Psoas muscle (tissue), 8 donors: Measurements from ENCODE around the gene CAPN14. TPM values are rescaled to one million over a fixed set of nuclear protein-coding genes. Genes with fewer than 3 reads are reported as not detected.

Experiments
- ATAC-seq, 4 donors: fragments of 200-7000 bp; cut with Tn5 transposase; one replicate each; pipeline ENCODE4 v1.9.1; 2020; ENCODE audit warnings: moderate library complexity in 3 of 4, mild to moderate bottlenecking in 2 of 4
- DNase-seq, 2 donors: peaks; one replicate each; pipeline ENCODE4 v3.0.0-alpha.2; 2020
- H3K27ac ChIP-seq: fragments of 200-600 bp; one replicate; pipeline ENCODE4 v1.8.0; 2022
- H3K27me3 ChIP-seq, 3 donors: fragments of 200-600 bp in 1 of 3; one replicate each; pipeline versions ENCODE4 v1.6.1 to v1.8.0; 2013 to 2022; ENCODE audit warnings: low read length in 2 of 3, mild to moderate bottlenecking in 2 of 3, moderate library complexity in 1 of 3; ENCODE audit not compliant: insufficient read depth in 3 of 3
- H3K36me3 ChIP-seq, 2 donors: fragments of 200-600 bp in 1 of 2; one replicate each; pipeline versions ENCODE4 v1.6.1 to v1.8.0; 2013 to 2022; ENCODE audit warnings: low read depth in 1 of 2, mild to moderate bottlenecking in 1 of 2, moderate library complexity in 1 of 2; ENCODE audit not compliant: insufficient read depth in 1 of 2
- H3K4me1 ChIP-seq: fragments of 200-600 bp; one replicate; pipeline ENCODE4 v1.8.0; 2022
- H3K4me3 ChIP-seq: fragments of 200-600 bp; one replicate; pipeline ENCODE4 v1.8.0; 2022; ENCODE audit warnings: mild to moderate bottlenecking
- H3K9me3 ChIP-seq: fragments of 200-600 bp; one replicate; pipeline ENCODE4 v1.8.0; 2022
- WGBS, 3 donors: extraction: QIAGEN DNeasy Blood & Tissue Kit; methylation state at CpG; one replicate each; pipeline versions ENCODE4 v1.1.6 to v1.1.7; 2013; 5-methylcytosine and 5-hydroxymethylcytosine counted together
- intact Hi-C, 2 donors: fragments of 100-400 bp; cut with DNase I; formaldehyde crosslinking; loops; one replicate each; pipeline versions ENCODE4 v1.11.0 to v1.14.2; 2022
- polyA plus RNA-seq, 3 donors: library from polyadenylated mRNA; stranded (reverse); fragments of 200-250 nt; gene quantifications; one replicate each; pipeline ENCODE4 v1.2.3, GENCODE V29; 2013
- total RNA-seq, 4 donors: library from RNA; stranded (reverse); fragmentation: NEBNext Ultra II Directional in 2 of 4; extraction: Animal tissue kit (Norgen Biotek cat#: 25700) in 2 of 4; gene quantifications; one replicate each; pipeline versions ENCODE4 v1.2.1 to v1.2.4, GENCODE V29; 2021 to 2023
- TF ChIP-seq, protein P1 (sequence below): fragments of 200-600 bp; IDR thresholded peaks from one replicate; pipeline ENCODE4 v1.8.0; 2022; ENCODE audit warnings: antibody characterized with exemption
- donor health status: healthy with polysubstance abuse.
- donor health status: DM: no; HTN: no; CAD: no; lungs with moderate emphysema.
- donor health status: Bipolar disorder and iron deficiency.
- donor health status: healthy.
- donor health status: DM: yes; HTN: yes; CAD: no.
- donor health status: DM: no; HTN: no; CAD: no.
- donor health status: DM: no; HTN: no; CAD: no.
- donor health status: DM: yes; HTN: yes; CAD: no.

The CAPN14 gene
- total and polyA plus RNA-seq, 7 donors: 0.01 to 0.13 (median 0.03) TPM; not detected in 3

DNA sequence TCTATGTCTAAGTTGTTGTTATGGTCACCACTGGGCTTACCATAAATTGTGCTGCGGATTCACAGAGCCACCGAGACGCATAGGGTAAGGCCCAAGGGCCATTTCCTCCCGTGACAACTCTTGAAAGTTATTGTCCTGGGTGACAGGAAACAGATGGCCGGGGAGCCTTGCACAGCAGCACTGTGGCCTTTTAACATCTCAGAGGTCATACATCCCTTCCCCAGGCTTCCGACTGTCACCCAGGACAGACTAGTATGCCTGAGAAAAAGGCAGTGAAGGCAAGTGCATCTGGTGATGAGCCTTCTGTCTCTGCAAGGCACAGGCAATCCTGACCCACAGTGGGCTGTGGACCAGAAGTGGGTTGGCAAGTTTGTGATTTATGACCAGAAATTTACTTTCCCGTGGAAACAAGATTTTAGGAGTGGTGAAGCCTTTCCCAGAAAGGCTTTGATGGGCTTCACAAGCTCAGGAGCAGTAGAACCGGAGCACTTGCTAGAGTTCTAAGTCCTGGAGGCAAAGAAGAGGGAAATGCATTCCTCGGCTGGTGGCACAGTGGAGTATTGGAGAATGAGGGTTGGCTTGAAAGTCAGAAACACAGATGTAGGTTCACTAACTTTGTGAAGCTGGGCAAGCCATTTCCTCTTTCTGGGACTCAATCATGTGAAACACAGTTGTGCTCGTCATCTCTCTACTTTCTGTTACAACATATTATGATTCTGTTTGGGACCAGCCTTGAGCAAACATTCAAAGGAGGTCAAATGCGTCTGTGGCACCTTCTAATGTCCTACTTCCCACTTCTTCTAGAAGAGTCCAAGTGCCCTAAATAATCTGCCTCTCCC lies 2.0 kb upstream of the CAPN14 start:
- 47 to 51% (median 48%) methylated on average over 11 of the region's 11 CpGs for WGBS, 3 donors
- H3K4me3 ChIP-seq: no peak overlapping the region
- DNase-seq (no peak), ATAC-seq (no peak)
- no peaks in the 10 kb centered on the region for H3K36me3 ChIP-seq
- H3K27ac ChIP-seq: no peak overlapping the region
- intact Hi-C loops: no loop called here
- no peaks in the 10 kb centered on the region for H3K4me1 ChIP-seq
- H3K27me3 ChIP-seq: peaks cover 0 to 10% (median 0%) of the 10 kb centered on the region in 3 donors
- H3K9me3 ChIP-seq: no peaks in the 10 kb centered on the region
- TF ChIP-seq, protein P1, sequence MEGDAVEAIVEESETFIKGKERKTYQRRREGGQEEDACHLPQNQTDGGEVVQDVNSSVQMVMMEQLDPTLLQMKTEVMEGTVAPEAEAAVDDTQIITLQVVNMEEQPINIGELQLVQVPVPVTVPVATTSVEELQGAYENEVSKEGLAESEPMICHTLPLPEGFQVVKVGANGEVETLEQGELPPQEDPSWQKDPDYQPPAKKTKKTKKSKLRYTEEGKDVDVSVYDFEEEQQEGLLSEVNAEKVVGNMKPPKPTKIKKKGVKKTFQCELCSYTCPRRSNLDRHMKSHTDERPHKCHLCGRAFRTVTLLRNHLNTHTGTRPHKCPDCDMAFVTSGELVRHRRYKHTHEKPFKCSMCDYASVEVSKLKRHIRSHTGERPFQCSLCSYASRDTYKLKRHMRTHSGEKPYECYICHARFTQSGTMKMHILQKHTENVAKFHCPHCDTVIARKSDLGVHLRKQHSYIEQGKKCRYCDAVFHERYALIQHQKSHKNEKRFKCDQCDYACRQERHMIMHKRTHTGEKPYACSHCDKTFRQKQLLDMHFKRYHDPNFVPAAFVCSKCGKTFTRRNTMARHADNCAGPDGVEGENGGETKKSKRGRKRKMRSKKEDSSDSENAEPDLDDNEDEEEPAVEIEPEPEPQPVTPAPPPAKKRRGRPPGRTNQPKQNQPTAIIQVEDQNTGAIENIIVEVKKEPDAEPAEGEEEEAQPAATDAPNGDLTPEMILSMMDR: no peak

DNA sequence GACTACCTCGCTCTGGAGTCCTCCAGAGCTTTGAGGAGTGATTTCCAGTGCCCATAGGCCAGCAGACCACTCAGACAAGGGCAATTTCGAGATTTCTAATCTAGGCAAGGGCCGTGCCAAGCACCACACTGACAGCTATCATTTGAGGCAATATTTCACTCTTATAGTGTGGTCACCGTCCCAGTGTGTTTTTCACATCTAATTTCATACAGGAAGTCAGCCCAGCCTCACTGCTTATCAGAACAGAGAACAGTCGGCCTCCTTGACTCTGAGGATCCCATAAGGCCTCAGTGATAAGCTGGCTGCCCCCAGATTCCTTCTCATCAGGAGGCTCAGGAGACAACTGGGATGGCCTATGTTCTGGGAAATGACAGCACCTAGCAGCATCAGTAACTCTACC lies 581 bp downstream of the CAPN14 start:
- H3K27me3 ChIP-seq: no peaks in the 10 kb centered on the region
- ATAC-seq (no peak), DNase-seq (no peak)
- no peaks in the 10 kb centered on the region for H3K4me1 ChIP-seq
- H3K4me3 ChIP-seq: no peak overlapping the region
- no peaks in the 10 kb centered on the region for H3K9me3 ChIP-seq
- no peaks in the 10 kb centered on the region for H3K36me3 ChIP-seq
- no peak overlapping the region for H3K27ac ChIP-seq
- WGBS, 3 donors: 78 to 82% (median 79%) methylated on average over 5 of the region's 5 CpGs
- TF ChIP-seq, protein P1: no peak
- intact Hi-C loops: no loop called here

DNA sequence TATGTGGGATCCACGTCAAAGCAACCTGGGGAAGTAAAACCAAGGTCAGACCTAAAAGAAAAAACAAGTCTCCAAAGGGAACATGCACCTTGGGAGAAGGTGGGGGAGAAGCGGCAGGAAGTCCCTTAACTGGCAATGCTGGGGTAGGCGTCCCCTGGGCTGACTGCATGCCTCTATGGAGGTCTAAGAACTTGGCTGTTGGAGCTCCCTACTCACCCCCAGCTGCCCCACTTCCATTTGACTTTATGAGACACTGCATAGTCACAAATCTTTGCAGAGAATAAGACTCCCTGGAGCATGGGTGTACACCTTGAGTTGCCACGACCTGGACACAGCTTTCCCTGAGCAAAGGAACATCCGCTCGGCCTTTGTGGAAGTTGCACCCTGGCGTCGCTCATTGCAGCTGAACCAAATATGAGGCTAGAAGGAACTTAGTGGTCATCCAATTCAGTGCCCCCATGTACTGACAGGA lies 2.8 kb downstream of the CAPN14 start:
- TF ChIP-seq, protein P1: no peak
- Histone ChIP-seq H3K4me3 (no peak overlapping the region), H3K9me3 (no peaks in the 10 kb centered on the region), H3K27me3 (no peaks in the 10 kb centered on the region), H3K27ac (no peak overlapping the region), H3K36me3 (no peaks in the 10 kb centered on the region), H3K4me1 (no peaks in the 10 kb centered on the region)
- intact Hi-C loops: no loop called here
- ATAC-seq (no peak), DNase-seq (no peak)
- 90 to 94% (median 94%) methylated on average over 8 of the region's 8 CpGs for WGBS, 3 donors

DNA sequence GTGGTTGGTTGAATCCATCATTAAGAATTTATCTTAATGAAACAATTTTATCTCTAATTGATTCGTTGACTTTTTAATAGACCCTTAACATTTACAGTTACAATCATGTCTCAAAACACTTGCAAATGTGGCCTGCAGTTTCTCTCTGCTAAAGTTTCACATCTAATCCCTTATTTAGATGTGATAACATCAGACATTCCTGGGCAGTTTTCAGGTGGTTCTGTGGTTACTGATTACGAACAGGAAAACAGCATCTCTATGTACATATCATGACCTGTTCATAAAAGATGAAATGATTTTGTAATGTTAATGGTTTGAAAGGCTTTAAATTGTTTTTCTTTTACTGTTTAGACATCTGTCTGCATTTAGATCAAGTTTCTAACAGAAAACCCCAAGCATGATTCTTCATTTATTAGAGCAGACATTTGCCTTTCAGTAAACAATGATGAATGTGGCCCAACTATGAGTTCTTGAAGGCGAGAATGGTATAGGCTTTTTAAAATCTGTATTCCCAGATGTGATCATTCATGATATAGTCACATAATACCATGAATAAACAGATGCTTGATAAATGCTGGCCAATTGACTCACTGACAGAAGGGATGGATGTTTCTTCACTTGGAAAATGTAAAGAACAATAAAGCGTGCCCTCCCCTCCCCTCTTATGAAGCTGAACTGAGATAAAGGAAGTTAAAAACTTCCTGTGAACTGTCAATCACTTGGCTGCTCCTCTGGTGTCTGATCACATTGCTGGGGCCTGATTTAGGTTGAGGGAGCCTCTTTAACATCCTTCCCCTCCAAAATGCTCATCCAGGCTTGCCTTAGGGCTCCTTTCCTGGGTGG lies 3.5 kb downstream of the CAPN14 start:
- TF ChIP-seq, protein P1: no peak
- 20 to 88% (median 79%) methylated on average over 4 of the region's 4 CpGs for WGBS, 3 donors
- DNase-seq (no peak), ATAC-seq (no peak)
- Histone ChIP-seq H3K4me3 (no peak overlapping the region), H3K27me3 (no peaks in the 10 kb centered on the region), H3K9me3 (no peaks in the 10 kb centered on the region), H3K4me1 (no peaks in the 10 kb centered on the region), H3K27ac (no peak overlapping the region), H3K36me3 (no peaks in the 10 kb centered on the region)
- intact Hi-C loops: no loop called here
